Transverse colon (tissue), 4 donors: ENCODE measurements around the gene ARL14. TPM values are rescaled to one million over a fixed set of nuclear protein-coding genes. Genes with fewer than 3 reads are reported as not detected.

Experiments
- DNase-seq: peaks from one replicate; pipeline ENCODE4 v3.0.0-alpha.2; 2019
- H3K27ac ChIP-seq, 4 donors: fragments of 200-600 bp; sonication (generic); 2 replicates each; pipeline ENCODE4 v1.5.1; 2016 to 2018; ENCODE audit warnings: inconsistent platforms in 4 of 4
- H3K27me3 ChIP-seq: fragments of 200-600 bp; sonication (generic); 2 replicates; pipeline ENCODE4 v1.5.1; 2017; ENCODE audit warnings: inconsistent platforms
- H3K36me3 ChIP-seq, 4 donors: fragments of 200-600 bp; sonication (generic); 2 replicates each; pipeline ENCODE4 v1.5.1; 2017 to 2019; ENCODE audit warnings: inconsistent platforms in 4 of 4
- H3K4me1 ChIP-seq, 4 donors: fragments of 200-600 bp; sonication (generic); 2 replicates each; pipeline ENCODE4 v1.5.1; 2017 to 2020; ENCODE audit warnings: inconsistent platforms in 4 of 4
- H3K4me3 ChIP-seq, 4 donors: fragments of 200-600 bp; sonication (generic); 1 replicate in 1 of 4; 2 replicates in 3 of 4; pipeline versions ENCODE4 v1.5.1 to v1.6.1; 2017 to 2019; ENCODE audit warnings: inconsistent platforms in 4 of 4
- H3K9me3 ChIP-seq, 2 donors: fragments of 200-600 bp; sonication (generic); 2 replicates each; pipeline ENCODE4 v1.5.1; 2017 to 2019; ENCODE audit warnings: inconsistent platforms in 2 of 2
- CTCF ChIP-seq, 5 experiments: fragments of 200-600 bp in 3 of 5; fragments of 450-650 bp in 2 of 5; sonication (generic) in 3 of 5; IDR thresholded peaks; 1 replicate in 2 of 5; 2 replicates in 3 of 5; pipeline ENCODE4 v1.5.1; 2016 to 2017; ENCODE audit warnings: antibody characterized with exemption in 5 of 5, inconsistent platforms in 3 of 5, mild to moderate bottlenecking in 2 of 5, moderate library complexity in 1 of 5
- EP300 ChIP-seq: sonication (generic); formaldehyde crosslinking; IDR thresholded peaks from one replicate; pipeline ENCODE4 v1.6.1; 2017; ENCODE audit warnings: antibody characterized with exemption, low read depth
- POLR2A ChIP-seq: fragments of 450-650 bp; IDR thresholded peaks from one replicate; pipeline ENCODE4 v1.6.1; 2016; ENCODE audit warnings: antibody characterized with exemption, mild to moderate bottlenecking, moderate library complexity
- POLR2AphosphoS5 ChIP-seq, 3 donors: sonication (generic); formaldehyde crosslinking; IDR thresholded peaks; one replicate each; pipeline ENCODE4 v1.6.1; 2016; ENCODE audit warnings: antibody characterized with exemption in 3 of 3
- WGBS, 2 donors: methylation state at CpG; one replicate each; pipeline ENCODE4 v1.1.5; 2018; ENCODE audit warnings: low coverage in 1 of 2; 5-methylcytosine and 5-hydroxymethylcytosine counted together
- in situ Hi-C, 4 donors: fragments of 200-750 bp; cut with MboI; loops; one replicate each; pipeline versions ENCODE4 v1.15.0 to v1.15.1; 2017; ENCODE audit warnings: low sequenced_read_pairs in 3 of 4, low pct_ligation_motif_present in 1 of 4, low pct_unique_long_range_greater_than_20kb in 1 of 4
- intact Hi-C: fragments of 100-400 bp; cut with DNase I; formaldehyde crosslinking; loops from one replicate; pipeline ENCODE4 v1.15.1; 2023; ENCODE audit warnings: low total_unique reads
- total RNA-seq, 4 donors: library from RNA; depleted of rRNA; stranded (reverse); fragments of >200 nt; gene quantifications; one replicate each; pipeline ENCODE4 v1.1.0, GENCODE V29; 2016

Gene ARL14
- total RNA-seq, 4 donors from 2014 or later, result 2.0 to 47.1 (median 27.8) TPM

- in situ Hi-C loops, result no loop called here
- intact Hi-C loops, result no loop called here
- Histone ChIP-seq H3K36me3 (no peaks in the 10 kb centered on the region), H3K27ac (no peak overlapping the region), H3K9me3 (no peaks in the 10 kb centered on the region), H3K27me3 (no peaks in the 10 kb centered on the region), H3K4me3 (no peak overlapping the region), H3K4me1 (no peaks in the 10 kb centered on the region)
- no peak for DNase-seq
- 91% methylated on average over 1 of the region's 1 CpG; no CpG with 5 or more reads in 1 of the 2 donors for whole genome bisulfite sequencing, 2 donors
- TF ChIP-seq POLR2A, result no peak
These were observed 21.7 kb downstream of the ARL14 start for GRCh38 chr3:160698599-160699195.

- in situ Hi-C loops (loop anchor here (10.0 to 25.0 kb wide), 2 partner anchors 233 to 711 kb away; no protein-coding TSS in a partner anchor), intact Hi-C loops (no loop called here)
- H3K4me3 ChIP-seq, result no peak overlapping the region
- H3K36me3 ChIP-seq, result no peaks in the 10 kb centered on the region
- no peaks in the 10 kb centered on the region for H3K27me3 ChIP-seq
- no peak for DNase-seq
- TF ChIP-seq CTCF (IDR thresholded peaks at IDR 0.05), result no peak
- H3K27ac ChIP-seq, result no peak overlapping the region
- no peaks in the 10 kb centered on the region for H3K9me3 ChIP-seq
- no peaks in the 10 kb centered on the region for H3K4me1 ChIP-seq
- WGBS, 2 donors, result 89% methylated on average over 1 of the region's 1 CpG; no CpG with 5 or more reads in 1 of the 2 donors
These were observed 24.5 kb downstream of the ARL14 start for GRCh38 chr3:160701490-160701889.

GRCh38 chr3:160702290-160702689, 25.3 kb downstream of the ARL14 start:
- intact Hi-C loops (no loop called here), in situ Hi-C loops (loop anchor here (10.0 to 25.0 kb wide), 2 partner anchors 233 to 710 kb away; no protein-coding TSS in a partner anchor)
- Histone ChIP-seq H3K27ac (no peak overlapping the region), H3K36me3 (no peaks in the 10 kb centered on the region), H3K4me1 (no peaks in the 10 kb centered on the region), H3K27me3 (no peaks in the 10 kb centered on the region), H3K9me3 (no peaks in the 10 kb centered on the region), H3K4me3 (no peak overlapping the region)
- 92 to 100% methylated on average over 1 of the region's 1 CpG for WGBS, 2 donors
- DNase-seq, result no peak
- no peak for TF ChIP-seq POLR2A
- no peak for TF ChIP-seq POLR2AphosphoS5 (IDR thresholded peaks at IDR 0.05)
- TF ChIP-seq EP300, result no peak
- no peak for TF ChIP-seq CTCF (IDR thresholded peaks at IDR 0.05)

GRCh38 chr3:160703974-160704373, 27.0 kb downstream of the ARL14 start:
- TF ChIP-seq POLR2A, result no peak
- no peak for TF ChIP-seq POLR2AphosphoS5 (IDR thresholded peaks at IDR 0.05)
- no peak for TF ChIP-seq EP300
- no peak for TF ChIP-seq CTCF (IDR thresholded peaks at IDR 0.05)
- in situ Hi-C loops (loop anchor here (10.0 to 25.0 kb wide), 2 partner anchors 231 to 708 kb away; no protein-coding TSS in a partner anchor), intact Hi-C loops (no loop called here)
- Histone ChIP-seq H3K27ac (no peak overlapping the region), H3K9me3 (no peaks in the 10 kb centered on the region), H3K36me3 (no peaks in the 10 kb centered on the region), H3K27me3 (peaks cover 7% of the 10 kb centered on the region), H3K4me1 (no peaks in the 10 kb centered on the region), H3K4me3 (no peak overlapping the region)
- no peak for DNase-seq
- WGBS, 2 donors, result 83 to 92% methylated on average over 2 of the region's 2 CpGs
